HepG2 (cell line): ENCODE measurements around the gene HSPB9. TPM values are rescaled to one million over a fixed set of nuclear protein-coding genes. Genes with fewer than 3 reads are reported as not detected.
A peak's percentile ranks its signal among the peaks of the same experiment; 100 is the strongest.

Experiments used
- AGO1 ChIP-seq: fragments of 200-400 bp; formaldehyde crosslinking; IDR thresholded peaks from 2 replicates; pipeline ENCODE4 v1.6.1; 2017; ENCODE audit warnings: mild to moderate bottlenecking, low read depth, low read length, moderate library complexity; ENCODE audit not compliant: poor library complexity, severe bottlenecking
- DNMT1 ChIP-seq: sonication (generic); formaldehyde crosslinking; IDR thresholded peaks from 2 replicates; pipeline ENCODE4 v1.5.1; 2020; ENCODE audit warnings: mild to moderate bottlenecking, missing genetic modification reagents
- ERF ChIP-seq: IDR thresholded peaks from 2 replicates; pipeline ENCODE4 v1.6.1; 2018; ENCODE audit warnings: missing biosample characterization, missing genetic modification reagents
- HIVEP1 ChIP-seq: sonication (generic); formaldehyde crosslinking; IDR thresholded peaks from 2 replicates; pipeline ENCODE4 v1.4.0; 2020; ENCODE audit warnings: mild to moderate bottlenecking, missing genetic modification reagents
- NAIF1 ChIP-seq: sonication (generic); formaldehyde crosslinking; IDR thresholded peaks from 2 replicates; pipeline ENCODE4 v1.5.0; 2020; ENCODE audit warnings: mild to moderate bottlenecking, missing genetic modification reagents, borderline replicate concordance
- NONO ChIP-seq, 2 experiments: fragments of 450-650 bp in 1 of 2; sonication (generic) in 1 of 2; formaldehyde crosslinking in 1 of 2; IDR thresholded peaks in 1 of 2; conservative IDR thresholded peaks in 1 of 2; 2 replicates each; pipeline versions ENCODE4 v1.6.1 to v1.8.0; 2017 to 2022; ENCODE audit warnings: mild to moderate bottlenecking in 1 of 2, missing genetic modification reagents in 1 of 2, moderate library complexity in 1 of 2
- PLRG1 ChIP-seq: fragments of 450-650 bp; conservative IDR thresholded peaks from 2 replicates; pipeline ENCODE4 v1.6.1; 2016
- RBM39 ChIP-seq: fragments of 200-400 bp; formaldehyde crosslinking; IDR thresholded peaks from one replicate; pipeline ENCODE4 v1.6.1; 2018; ENCODE audit warnings: antibody characterized with exemption, mild to moderate bottlenecking, low read depth, low read length; ENCODE audit not compliant: poor library complexity, severe bottlenecking
- RCOR2 ChIP-seq: IDR thresholded peaks from 2 replicates; pipeline ENCODE4 v1.6.1; 2016; ENCODE audit warnings: missing biosample characterization, missing genetic modification reagents
- SIX1 ChIP-seq: sonication (generic); formaldehyde crosslinking; IDR thresholded peaks from 2 replicates; pipeline ENCODE4 v1.4.0; 2020; ENCODE audit warnings: missing genetic modification reagents, borderline replicate concordance
- SIX4 ChIP-seq: sonication (generic); formaldehyde crosslinking; IDR thresholded peaks from 2 replicates; pipeline ENCODE4 v1.4.0; 2020; ENCODE audit warnings: missing genetic modification reagents
- TOE1 ChIP-seq: sonication (generic); formaldehyde crosslinking; IDR thresholded peaks from 2 replicates; pipeline ENCODE4 v1.4.0; 2020; ENCODE audit warnings: mild to moderate bottlenecking, missing genetic modification reagents
- YEATS4 ChIP-seq: sonication (generic); formaldehyde crosslinking; IDR thresholded peaks from 2 replicates; pipeline ENCODE4 v1.4.0; 2020; ENCODE audit warnings: missing genetic modification reagents, borderline replicate concordance
- ZNF124 ChIP-seq: sonication (generic); formaldehyde crosslinking; IDR thresholded peaks from 2 replicates; pipeline ENCODE4 v1.4.0; 2020; ENCODE audit warnings: missing genetic modification reagents
- ZNF253 ChIP-seq: sonication (generic); formaldehyde crosslinking; IDR thresholded peaks from 2 replicates; pipeline ENCODE4 v1.8.0; 2022; ENCODE audit warnings: mild to moderate bottlenecking, missing genetic modification reagents, borderline replicate concordance
- ZNF333 ChIP-seq: sonication (generic); formaldehyde crosslinking; IDR thresholded peaks from 2 replicates; pipeline ENCODE4 v1.4.0; 2020; ENCODE audit warnings: mild to moderate bottlenecking, missing genetic modification reagents, borderline replicate concordance
- ZNF605 ChIP-seq: sonication (generic); formaldehyde crosslinking; IDR thresholded peaks from 2 replicates; pipeline ENCODE4 v1.8.0; 2022; ENCODE audit warnings: mild to moderate bottlenecking, missing genetic modification reagents
- ZNF775 ChIP-seq: sonication (generic); formaldehyde crosslinking; IDR thresholded peaks from 2 replicates; pipeline ENCODE4 v1.4.0; 2020; ENCODE audit warnings: missing genetic modification reagents, mild to moderate bottlenecking, moderate library complexity, borderline replicate concordance
- polyA plus RNA-seq, 8 experiments: library from polyadenylated mRNA; depleted of rRNA in 3 of 8; stranded (reverse) in 7 of 8; unstranded in 1 of 8; fragments of >200 nt; fragmentation: Illumina TruSeq in 4 of 8; extraction: Trizol in 4 of 8; gene quantifications; 2 replicates each; pipeline versions ENCODE4 v1.2.1 to v1.2.3, GENCODE V29; 2011 to 2016; ENCODE audit warnings: low read depth in 4 of 8, missing spikeins in 1 of 8, mixed read lengths in 1 of 8; ENCODE audit not compliant: insufficient read depth in 1 of 8
- total RNA-seq, 5 experiments: library from RNA; depleted of rRNA; stranded (reverse); fragments of >200 nt; fragmentation: Illumina TruSeq; extraction: Trizol; gene quantifications; 2 replicates each; pipeline ENCODE4 v1.2.3, GENCODE V29; 2016; ENCODE audit warnings: low read depth in 1 of 5
- TF ChIP-seq, protein P1 (sequence below): sonication (generic); formaldehyde crosslinking; IDR thresholded peaks from 2 replicates; pipeline ENCODE4 v1.4.0; 2020; ENCODE audit warnings: missing genetic modification reagents
- TF ChIP-seq, protein P2 (sequence below): sonication (generic); formaldehyde crosslinking; IDR thresholded peaks from 2 replicates; pipeline ENCODE4 v1.5.0; 2020; ENCODE audit warnings: missing genetic modification reagents
- TF ChIP-seq, protein P3 (sequence below), 2 experiments: fragments of 450-650 bp in 1 of 2; sonication (generic) in 1 of 2; formaldehyde crosslinking; IDR thresholded peaks; 2 replicates each; pipeline versions ENCODE4 v1.5.0 to v1.8.0; 2020 to 2022; ENCODE audit warnings: mild to moderate bottlenecking in 1 of 2, missing genetic modification reagents in 1 of 2
- TF ChIP-seq, protein P4 (sequence below): sonication (generic); IDR thresholded peaks from 2 replicates; pipeline ENCODE4 v1.6.1; 2016; ENCODE audit warnings: low read depth, borderline replicate concordance

The HSPB9 gene
- total and polyA plus RNA-seq, 2 of the 13 experiments (the other 11 are each of a cell fraction or from before 2014, with no cell fraction given) = 0.05 to 0.24 TPM

DNA sequence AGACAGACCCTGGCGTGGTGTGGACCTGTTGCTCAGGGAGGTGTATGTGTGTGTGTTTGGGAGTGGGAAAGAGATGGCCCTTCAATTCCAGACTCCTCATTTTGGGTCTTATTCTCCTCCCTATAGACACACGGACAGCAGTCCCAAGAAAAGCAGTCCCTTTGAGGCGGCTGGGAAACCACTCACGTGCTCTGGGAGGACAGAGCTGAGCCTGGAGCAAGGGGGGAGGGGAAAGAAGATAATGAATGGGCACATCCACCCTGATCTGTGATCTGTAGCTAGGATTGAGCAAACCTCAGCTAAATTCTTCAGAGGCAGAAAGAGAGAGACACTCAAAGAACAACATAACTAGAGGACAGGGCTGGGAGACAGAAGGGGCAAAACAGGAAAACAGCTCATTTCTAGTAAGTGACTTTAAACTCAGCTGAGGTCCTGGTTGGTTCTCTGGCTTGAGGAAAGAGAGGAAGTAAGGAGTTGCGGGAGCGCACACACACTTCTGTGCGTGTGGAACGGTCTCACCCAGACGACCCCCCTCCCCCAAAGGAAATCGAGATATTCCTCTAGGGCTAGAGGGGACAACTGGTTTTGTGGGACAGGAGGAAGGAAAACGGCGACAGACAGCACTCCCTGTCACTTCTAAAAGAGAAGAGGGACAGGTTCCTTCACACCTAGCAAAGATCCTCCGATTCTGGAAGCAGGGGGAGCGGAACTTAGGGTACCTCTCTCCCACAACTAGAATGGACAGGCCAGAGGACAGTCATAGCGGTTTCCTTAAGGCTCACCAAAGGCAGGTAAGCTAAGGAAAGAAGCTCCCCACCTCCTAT is 31.5 kb downstream of the HSPB9 start (continued):
- TF ChIP-seq, protein P1, sequence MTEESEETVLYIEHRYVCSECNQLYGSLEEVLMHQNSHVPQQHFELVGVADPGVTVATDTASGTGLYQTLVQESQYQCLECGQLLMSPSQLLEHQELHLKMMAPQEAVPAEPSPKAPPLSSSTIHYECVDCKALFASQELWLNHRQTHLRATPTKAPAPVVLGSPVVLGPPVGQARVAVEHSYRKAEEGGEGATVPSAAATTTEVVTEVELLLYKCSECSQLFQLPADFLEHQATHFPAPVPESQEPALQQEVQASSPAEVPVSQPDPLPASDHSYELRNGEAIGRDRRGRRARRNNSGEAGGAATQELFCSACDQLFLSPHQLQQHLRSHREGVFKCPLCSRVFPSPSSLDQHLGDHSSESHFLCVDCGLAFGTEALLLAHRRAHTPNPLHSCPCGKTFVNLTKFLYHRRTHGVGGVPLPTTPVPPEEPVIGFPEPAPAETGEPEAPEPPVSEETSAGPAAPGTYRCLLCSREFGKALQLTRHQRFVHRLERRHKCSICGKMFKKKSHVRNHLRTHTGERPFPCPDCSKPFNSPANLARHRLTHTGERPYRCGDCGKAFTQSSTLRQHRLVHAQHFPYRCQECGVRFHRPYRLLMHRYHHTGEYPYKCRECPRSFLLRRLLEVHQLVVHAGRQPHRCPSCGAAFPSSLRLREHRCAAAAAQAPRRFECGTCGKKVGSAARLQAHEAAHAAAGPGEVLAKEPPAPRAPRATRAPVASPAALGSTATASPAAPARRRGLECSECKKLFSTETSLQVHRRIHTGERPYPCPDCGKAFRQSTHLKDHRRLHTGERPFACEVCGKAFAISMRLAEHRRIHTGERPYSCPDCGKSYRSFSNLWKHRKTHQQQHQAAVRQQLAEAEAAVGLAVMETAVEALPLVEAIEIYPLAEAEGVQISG (CRISPR knock-in tag) = no peak
- TF ChIP-seq PLRG1 = no peak
- TF ChIP-seq ZNF124 = no peak
- TF ChIP-seq TOE1 (CRISPR knock-in tag) = no peak
- TF ChIP-seq HIVEP1 (CRISPR knock-in tag) = no peak
- TF ChIP-seq, protein P2, sequence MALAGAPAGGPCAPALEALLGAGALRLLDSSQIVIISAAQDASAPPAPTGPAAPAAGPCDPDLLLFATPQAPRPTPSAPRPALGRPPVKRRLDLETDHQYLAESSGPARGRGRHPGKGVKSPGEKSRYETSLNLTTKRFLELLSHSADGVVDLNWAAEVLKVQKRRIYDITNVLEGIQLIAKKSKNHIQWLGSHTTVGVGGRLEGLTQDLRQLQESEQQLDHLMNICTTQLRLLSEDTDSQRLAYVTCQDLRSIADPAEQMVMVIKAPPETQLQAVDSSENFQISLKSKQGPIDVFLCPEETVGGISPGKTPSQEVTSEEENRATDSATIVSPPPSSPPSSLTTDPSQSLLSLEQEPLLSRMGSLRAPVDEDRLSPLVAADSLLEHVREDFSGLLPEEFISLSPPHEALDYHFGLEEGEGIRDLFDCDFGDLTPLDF (CRISPR knock-in tag) = no peak
- TF ChIP-seq DNMT1 (CRISPR knock-in tag) = no peak
- TF ChIP-seq, protein P3, sequence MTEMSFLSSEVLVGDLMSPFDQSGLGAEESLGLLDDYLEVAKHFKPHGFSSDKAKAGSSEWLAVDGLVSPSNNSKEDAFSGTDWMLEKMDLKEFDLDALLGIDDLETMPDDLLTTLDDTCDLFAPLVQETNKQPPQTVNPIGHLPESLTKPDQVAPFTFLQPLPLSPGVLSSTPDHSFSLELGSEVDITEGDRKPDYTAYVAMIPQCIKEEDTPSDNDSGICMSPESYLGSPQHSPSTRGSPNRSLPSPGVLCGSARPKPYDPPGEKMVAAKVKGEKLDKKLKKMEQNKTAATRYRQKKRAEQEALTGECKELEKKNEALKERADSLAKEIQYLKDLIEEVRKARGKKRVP (CRISPR knock-in tag; IDR thresholded peaks at IDR 0.05) = no peak
- no peak for TF ChIP-seq RBM39
- TF ChIP-seq NAIF1 = 0 out of 2 replicates have a peak, but pooled peaks have one; percentile 49
- no peak for TF ChIP-seq AGO1
- TF ChIP-seq ERF (CRISPR knock-in tag) = no peak
- TF ChIP-seq ZNF253 (CRISPR knock-in tag) = no peak
- TF ChIP-seq, protein P4, sequence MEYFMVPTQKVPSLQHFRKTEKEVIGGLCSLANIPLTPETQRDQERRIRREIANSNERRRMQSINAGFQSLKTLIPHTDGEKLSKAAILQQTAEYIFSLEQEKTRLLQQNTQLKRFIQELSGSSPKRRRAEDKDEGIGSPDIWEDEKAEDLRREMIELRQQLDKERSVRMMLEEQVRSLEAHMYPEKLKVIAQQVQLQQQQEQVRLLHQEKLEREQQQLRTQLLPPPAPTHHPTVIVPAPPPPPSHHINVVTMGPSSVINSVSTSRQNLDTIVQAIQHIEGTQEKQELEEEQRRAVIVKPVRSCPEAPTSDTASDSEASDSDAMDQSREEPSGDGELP = no peak
- no peak for TF ChIP-seq ZNF333 (CRISPR knock-in tag)
- TF ChIP-seq RCOR2 = no peak
- TF ChIP-seq NONO (IDR thresholded peaks at IDR 0.05) = no peak
- TF ChIP-seq NONO (CRISPR knock-in tag; conservative IDR thresholded peaks at IDR 0.05) = no peak
- no peak for TF ChIP-seq ZNF605
- TF ChIP-seq ZNF775 = no peak
- no peak for TF ChIP-seq YEATS4 (CRISPR knock-in tag)
- TF ChIP-seq SIX4 (CRISPR knock-in tag) = 0 out of 2 replicates have a peak, but pooled peaks have one; percentile 10
- TF ChIP-seq SIX1 = no peak
